ENCODE results near the gene ETHE1.

ETHE1 gene

GRCh38 chr19:43526884-43527859 is at the start of gene ETHE1:
Gene ETHE1, minus strand, starts transcription at chr19:43527201. Its CDS starts 24 bp downstream, at chr19:43527177.
- DNase-seq (ENCODE audit: low read depth in 2 of 2), result peak; percentile 44 to 55

GRCh38 chr19:43575955-43576878 is 49.2 kb upstream of the ETHE1 start:
- no peak for DNase-seq (ENCODE audit: low read depth in 2 of 2)

- DNase-seq (ENCODE audit: low read depth in 2 of 2), result peak; percentile 90 to 92
Measured at GRCh38 chr19:43575156-43575950, 48.4 kb upstream of the ETHE1 start, which contains the start of the genes PINLYP and XRCC1. Gene PINLYP, plus strand, starts transcription at chr19:43575801. Its CDS starts 1,391 bp downstream, at chr19:43577192. Gene XRCC1, minus strand, starts transcription at chr19:43575527. Its CDS starts 69 bp downstream, at chr19:43575458.

GRCh38 chr19:43574424-43575155 is 47.6 kb upstream of the ETHE1 start:
- no peak for DNase-seq (ENCODE audit: low read depth in 2 of 2)

GRCh38 chr19:43572171-43572588 is 45.2 kb upstream of the ETHE1 start:
- no peak for DNase-seq (ENCODE audit: low read depth in 2 of 2)

- no peak for DNase-seq (ENCODE audit: low read depth in 2 of 2)
Measured at GRCh38 chr19:43570174-43570791, 43.3 kb upstream of the ETHE1 start.

GRCh38 chr19:43569657-43570056 is 42.7 kb upstream of the ETHE1 start:
- no peak for DNase-seq (ENCODE audit: low read depth in 2 of 2)

- DNase-seq (ENCODE audit: low read depth in 2 of 2), result no peak
Measured at GRCh38 chr19:43564800-43565199, 37.8 kb upstream of the ETHE1 start.

- no peak for DNase-seq (ENCODE audit: low read depth in 2 of 2)
Measured at GRCh38 chr19:43563816-43564457, 36.9 kb upstream of the ETHE1 start.

GRCh38 chr19:43562698-43563241 is 35.8 kb upstream of the ETHE1 start:
- peak; percentile 54 to 66 for DNase-seq (ENCODE audit: low read depth in 2 of 2)

- DNase-seq (ENCODE audit: low read depth in 2 of 2), result no peak
Measured at GRCh38 chr19:43562226-43562697, 35.3 kb upstream of the ETHE1 start.

GRCh38 chr19:43561139-43561970 is 34.4 kb upstream of the ETHE1 start:
- DNase-seq (ENCODE audit: low read depth in 2 of 2), result no peak

GRCh38 chr19:43560687-43561086 is 33.7 kb upstream of the ETHE1 start:
- DNase-seq (ENCODE audit: low read depth in 2 of 2), result no peak

GRCh38 chr19:43555185-43555770 is 28.3 kb upstream of the ETHE1 start:
- peak; percentile 67 to 72 for DNase-seq (ENCODE audit: low read depth in 2 of 2)

GRCh38 chr19:43554317-43554895 is 27.4 kb upstream of the ETHE1 start:
- no peak for DNase-seq (ENCODE audit: low read depth in 2 of 2)

- no peak for DNase-seq (ENCODE audit: low read depth in 2 of 2)
Measured at GRCh38 chr19:43553656-43554055, 26.7 kb upstream of the ETHE1 start.

- no peak for DNase-seq (ENCODE audit: low read depth in 2 of 2)
Measured at GRCh38 chr19:43552616-43553015, 25.6 kb upstream of the ETHE1 start.

GRCh38 chr19:43552198-43552450 is 25.1 kb upstream of the ETHE1 start:
- no peak for DNase-seq (ENCODE audit: low read depth in 2 of 2)
